Parathyroid adenoma (tissue), 2 donors: ENCODE results near the gene MFSD6.

Source experiments
- H2AFZ ChIP-seq: fragments of 300-600 bp; sonication (generic); one replicate; pipeline ENCODE4 v1.7.0; 2017; ENCODE audit warnings: antibody characterized with exemption, mild to moderate bottlenecking
- H3K27ac ChIP-seq: fragments of 300-600 bp; sonication (generic); one replicate; pipeline ENCODE4 v1.7.0; 2017
- H3K27me3 ChIP-seq: fragments of 300-600 bp; sonication (generic); one replicate; pipeline ENCODE4 v1.7.0; 2017; ENCODE audit warnings: low read length; ENCODE audit not compliant: control insufficient read depth, insufficient read depth
- H3K36me3 ChIP-seq: fragments of 300-600 bp; sonication (generic); one replicate; pipeline ENCODE4 v1.7.0; 2017; ENCODE audit warnings: low read length; ENCODE audit not compliant: control insufficient read depth, insufficient read depth
- H3K4me1 ChIP-seq: fragments of 300-600 bp; sonication (generic); one replicate; pipeline ENCODE4 v1.7.0; 2017; ENCODE audit warnings: control low read depth
- H3K4me2 ChIP-seq: fragments of 300-600 bp; sonication (generic); one replicate; pipeline ENCODE4 v1.7.0; 2017; ENCODE audit warnings: low read length
- H3K4me3 ChIP-seq: fragments of 300-600 bp; sonication (generic); one replicate; pipeline ENCODE4 v1.7.0; 2017; ENCODE audit warnings: low read depth, low read length
- H3K79me2 ChIP-seq: fragments of 300-600 bp; sonication (generic); one replicate; pipeline ENCODE4 v1.7.0; 2017; ENCODE audit warnings: control low read depth
- H3K9ac ChIP-seq: fragments of 300-600 bp; sonication (generic); one replicate; pipeline ENCODE4 v1.7.0; 2017; ENCODE audit warnings: mild to moderate bottlenecking
- H3K9me3 ChIP-seq: fragments of 300-600 bp; sonication (generic); one replicate; pipeline ENCODE4 v1.7.0; 2017; ENCODE audit warnings: low read length; ENCODE audit not compliant: control insufficient read depth
- TF ChIP-seq, protein P1 (sequence below): fragments of 300-600 bp; sonication (generic); IDR thresholded peaks from one replicate; pipeline ENCODE4 v1.7.0; 2017; ENCODE audit warnings: antibody characterized with exemption, mild to moderate bottlenecking
- donor health status: primary hyperparathyroidism.

Gene MFSD6

GRCh38 chr2:190447766-190448165, 39.6 kb downstream of the MFSD6 start:
- no peak overlapping the region for H3K9ac ChIP-seq
- H3K27ac ChIP-seq = no peak overlapping the region
- no peak overlapping the region for H3K4me3 ChIP-seq
- peaks cover 44% of the 10 kb centered on the region for H3K79me2 ChIP-seq
- H2AFZ ChIP-seq = no peak overlapping the region
- no peak overlapping the region for H3K4me2 ChIP-seq
- TF ChIP-seq, protein P1, sequence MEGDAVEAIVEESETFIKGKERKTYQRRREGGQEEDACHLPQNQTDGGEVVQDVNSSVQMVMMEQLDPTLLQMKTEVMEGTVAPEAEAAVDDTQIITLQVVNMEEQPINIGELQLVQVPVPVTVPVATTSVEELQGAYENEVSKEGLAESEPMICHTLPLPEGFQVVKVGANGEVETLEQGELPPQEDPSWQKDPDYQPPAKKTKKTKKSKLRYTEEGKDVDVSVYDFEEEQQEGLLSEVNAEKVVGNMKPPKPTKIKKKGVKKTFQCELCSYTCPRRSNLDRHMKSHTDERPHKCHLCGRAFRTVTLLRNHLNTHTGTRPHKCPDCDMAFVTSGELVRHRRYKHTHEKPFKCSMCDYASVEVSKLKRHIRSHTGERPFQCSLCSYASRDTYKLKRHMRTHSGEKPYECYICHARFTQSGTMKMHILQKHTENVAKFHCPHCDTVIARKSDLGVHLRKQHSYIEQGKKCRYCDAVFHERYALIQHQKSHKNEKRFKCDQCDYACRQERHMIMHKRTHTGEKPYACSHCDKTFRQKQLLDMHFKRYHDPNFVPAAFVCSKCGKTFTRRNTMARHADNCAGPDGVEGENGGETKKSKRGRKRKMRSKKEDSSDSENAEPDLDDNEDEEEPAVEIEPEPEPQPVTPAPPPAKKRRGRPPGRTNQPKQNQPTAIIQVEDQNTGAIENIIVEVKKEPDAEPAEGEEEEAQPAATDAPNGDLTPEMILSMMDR = no peak
- H3K36me3 ChIP-seq = no peaks in the 10 kb centered on the region
- H3K4me1 ChIP-seq = peaks cover 14% of the 10 kb centered on the region
- no peaks in the 10 kb centered on the region for H3K27me3 ChIP-seq
- H3K9me3 ChIP-seq = no peaks in the 10 kb centered on the region

GRCh38 chr2:190449925-190450324, 41.8 kb downstream of the MFSD6 start:
- no peak overlapping the region for H3K4me2 ChIP-seq
- H3K27ac ChIP-seq = no peak overlapping the region
- H3K9ac ChIP-seq = no peak overlapping the region
- no peak overlapping the region for H2AFZ ChIP-seq
- TF ChIP-seq, protein P1 = no peak
- H3K27me3 ChIP-seq = no peaks in the 10 kb centered on the region
- H3K36me3 ChIP-seq = no peaks in the 10 kb centered on the region
- no peaks in the 10 kb centered on the region for H3K9me3 ChIP-seq
- H3K4me3 ChIP-seq = no peak overlapping the region
- H3K79me2 ChIP-seq = peaks cover 46% of the 10 kb centered on the region
- peaks cover 17% of the 10 kb centered on the region for H3K4me1 ChIP-seq

GRCh38 chr2:190450363-190450762, 42.2 kb downstream of the MFSD6 start:
- H2AFZ ChIP-seq = no peak overlapping the region
- peaks cover 44% of the 10 kb centered on the region for H3K79me2 ChIP-seq
- TF ChIP-seq, protein P1 = no peak
- no peak overlapping the region for H3K9ac ChIP-seq
- no peaks in the 10 kb centered on the region for H3K36me3 ChIP-seq
- no peak overlapping the region for H3K4me3 ChIP-seq
- no peak overlapping the region for H3K4me2 ChIP-seq
- peaks cover 15% of the 10 kb centered on the region for H3K4me1 ChIP-seq
- no peak overlapping the region for H3K27ac ChIP-seq
- no peaks in the 10 kb centered on the region for H3K27me3 ChIP-seq
- H3K9me3 ChIP-seq = no peaks in the 10 kb centered on the region

DNA sequence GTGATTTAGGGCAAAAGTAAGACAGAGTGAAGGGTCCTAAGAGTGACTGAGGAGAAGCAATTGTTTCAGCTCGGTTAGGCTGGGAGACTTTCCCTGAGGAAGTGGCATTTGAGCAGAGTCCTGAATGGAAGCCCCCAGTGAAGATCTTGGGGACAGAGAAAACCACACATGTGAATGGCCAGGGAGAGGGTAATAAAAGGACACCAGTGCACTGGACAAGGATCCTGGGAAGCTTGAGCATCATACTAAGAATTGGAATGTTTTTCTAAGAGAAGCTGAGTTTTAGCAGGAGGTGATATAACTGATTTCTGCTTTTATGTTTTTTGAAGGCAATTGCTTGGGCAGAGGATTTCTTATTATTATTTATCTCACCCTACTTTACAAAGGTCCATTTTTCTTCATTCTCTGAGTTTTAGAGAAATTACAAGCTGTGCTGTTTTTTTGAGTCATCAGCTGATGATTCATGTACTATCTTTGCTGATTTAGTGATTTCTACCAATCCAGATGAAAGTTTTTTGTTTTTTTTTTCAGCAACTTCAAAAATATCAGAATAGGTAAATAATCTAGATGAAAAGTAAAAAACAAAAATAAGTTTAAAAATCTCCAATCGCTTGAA, 43.5 kb downstream of the MFSD6 start:
- no peak overlapping the region for H3K9ac ChIP-seq
- no peaks in the 10 kb centered on the region for H3K36me3 ChIP-seq
- TF ChIP-seq, protein P1 = no peak
- H3K27ac ChIP-seq = no peak overlapping the region
- H3K4me1 ChIP-seq = peaks cover 9% of the 10 kb centered on the region
- no peak overlapping the region for H3K4me3 ChIP-seq
- H3K9me3 ChIP-seq = no peaks in the 10 kb centered on the region
- no peaks in the 10 kb centered on the region for H3K27me3 ChIP-seq
- no peak overlapping the region for H2AFZ ChIP-seq
- H3K4me2 ChIP-seq = no peak overlapping the region
- peaks cover 46% of the 10 kb centered on the region for H3K79me2 ChIP-seq

DNA sequence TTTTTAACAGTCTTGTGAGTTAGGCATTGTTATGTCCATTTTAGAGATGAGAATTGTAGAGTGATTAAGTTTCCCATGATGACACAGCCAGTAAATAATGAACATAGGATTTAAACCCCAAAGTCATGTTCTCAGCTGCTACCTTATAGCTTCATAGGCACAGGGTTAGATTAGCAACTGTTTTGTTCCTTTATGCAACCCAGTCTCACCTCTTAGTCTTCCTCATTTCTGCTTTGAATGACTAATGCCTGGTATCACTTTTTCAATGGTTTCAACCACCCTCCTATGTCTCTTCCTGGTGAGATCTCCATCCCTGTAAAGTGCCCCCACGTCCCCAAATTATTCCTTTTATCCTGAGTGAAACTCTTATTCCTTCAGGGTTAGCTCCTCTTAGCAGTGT, 44.3 kb downstream of the MFSD6 start:
- peaks cover 43% of the 10 kb centered on the region for H3K79me2 ChIP-seq
- no peaks in the 10 kb centered on the region for H3K27me3 ChIP-seq
- no peak overlapping the region for H3K27ac ChIP-seq
- TF ChIP-seq, protein P1 = no peak
- no peak overlapping the region for H3K4me3 ChIP-seq
- H2AFZ ChIP-seq = no peak overlapping the region
- no peaks in the 10 kb centered on the region for H3K36me3 ChIP-seq
- no peak overlapping the region for H3K9ac ChIP-seq
- H3K4me2 ChIP-seq = no peak overlapping the region
- no peaks in the 10 kb centered on the region for H3K9me3 ChIP-seq
- peaks cover 6% of the 10 kb centered on the region for H3K4me1 ChIP-seq
